WTC11 (cell line): ENCODE measurements around the gene BNC2. TPM values are rescaled to one million over a fixed set of nuclear protein-coding genes. Genes with fewer than 3 reads are reported as not detected.

Experiments
- ATAC-seq: fragments of 200-7000 bp; cut with Tn5 transposase; 2 replicates; pipeline ENCODE4 v1.10.0; 2021; ENCODE audit warnings: mild to moderate bottlenecking, moderate library complexity
- CTCF ChIA-PET: fragments of 300-600 bp; sonication (Branson Sonifier 250); formaldehyde crosslinking; loops from one replicate; lab custom pipeline; 2021; ENCODE audit warnings: antibody characterized with exemption; lab: Charles Lee
- POLR2A ChIA-PET: fragments of 350-600 bp; sonication (Branson Sonifier 250); formaldehyde crosslinking; loops from one replicate; lab custom pipeline; 2021; ENCODE audit warnings: antibody characterized with exemption; lab: Charles Lee
- DNase-seq: peaks from one replicate; pipeline ENCODE4 v3.0.0; 2021; ENCODE audit warnings: low spot score
- H3K27ac Mint-ChIP-seq: 2 replicates; pipeline ENCODE4 v1.8.0; 2021; ENCODE audit warnings: mixed read lengths
- H3K27me3 Mint-ChIP-seq: 2 replicates; pipeline ENCODE4 v1.8.0; 2021; ENCODE audit warnings: low read depth, mild to moderate bottlenecking, moderate library complexity, mixed read lengths
- H3K36me3 Mint-ChIP-seq: 2 replicates; pipeline ENCODE4 v1.8.0; 2021; ENCODE audit warnings: mixed read lengths
- H3K4me1 Mint-ChIP-seq: 2 replicates; pipeline ENCODE4 v1.8.0; 2022; ENCODE audit warnings: mixed read lengths
- H3K4me3 Mint-ChIP-seq: 2 replicates; pipeline ENCODE4 v1.8.0; 2021; ENCODE audit warnings: mild to moderate bottlenecking, moderate library complexity, mixed read lengths
- H3K9me3 Mint-ChIP-seq: 2 replicates; pipeline ENCODE4 v1.8.0; 2021; ENCODE audit warnings: mixed read lengths
- EMX1 ChIP-seq: fragments of 250-450 bp; sonication (Bioruptor Pico); IDR thresholded peaks from 2 replicates; pipeline ENCODE4 v1.8.0; 2021; ENCODE audit warnings: mild to moderate bottlenecking
- ERG ChIP-seq: fragments of 250-450 bp; sonication (Bioruptor Pico); IDR thresholded peaks from 2 replicates; pipeline ENCODE4 v1.8.0; 2021; ENCODE audit warnings: mild to moderate bottlenecking
- FOXP4 ChIP-seq: sonication (generic); formaldehyde crosslinking; IDR thresholded peaks from 2 replicates; pipeline ENCODE4 v1.8.0; 2022; ENCODE audit warnings: mild to moderate bottlenecking, missing genetic modification reagents
- GABPB1 ChIP-seq: sonication (generic); formaldehyde crosslinking; IDR thresholded peaks from 2 replicates; pipeline ENCODE4 v1.8.1; 2023; ENCODE audit warnings: mild to moderate bottlenecking, missing genetic modification reagents
- IRF2 ChIP-seq: sonication (generic); formaldehyde crosslinking; IDR thresholded peaks from 2 replicates; pipeline ENCODE4 v1.8.0; 2022; ENCODE audit warnings: low read depth, missing genetic modification reagents, borderline replicate concordance
- MXD4 ChIP-seq: fragments of 250-450 bp; sonication (Bioruptor Pico); IDR thresholded peaks from 2 replicates; pipeline ENCODE4 v1.8.0; 2021; ENCODE audit warnings: mild to moderate bottlenecking, moderate library complexity, borderline replicate concordance
- MYBL2 ChIP-seq: sonication (generic); formaldehyde crosslinking; IDR thresholded peaks from 2 replicates; pipeline ENCODE4 v1.8.1; 2023; ENCODE audit warnings: mild to moderate bottlenecking, moderate library complexity, missing genetic modification reagents
- RELA ChIP-seq: sonication (generic); formaldehyde crosslinking; IDR thresholded peaks from 2 replicates; pipeline ENCODE4 v1.8.1; 2022; ENCODE audit warnings: missing genetic modification reagents, mild to moderate bottlenecking, borderline replicate concordance
- SP1 ChIP-seq: sonication (generic); formaldehyde crosslinking; conservative IDR thresholded peaks from 2 replicates; pipeline ENCODE4 v1.8.1; 2022; ENCODE audit warnings: missing genetic modification reagents
- STAT6 ChIP-seq: sonication (generic); formaldehyde crosslinking; conservative IDR thresholded peaks from 2 replicates; pipeline ENCODE4 v1.8.1; 2023; ENCODE audit warnings: mild to moderate bottlenecking, low read depth, missing genetic modification reagents, moderate library complexity
- TEAD1 ChIP-seq: sonication (generic); formaldehyde crosslinking; IDR thresholded peaks from 2 replicates; pipeline ENCODE4 v1.8.0; 2022; ENCODE audit warnings: mild to moderate bottlenecking, missing genetic modification reagents
- TEAD4 ChIP-seq: sonication (generic); formaldehyde crosslinking; IDR thresholded peaks from 2 replicates; pipeline ENCODE4 v1.8.0; 2022; ENCODE audit warnings: mild to moderate bottlenecking, missing genetic modification reagents
- ZBTB21 ChIP-seq: sonication (generic); formaldehyde crosslinking; IDR thresholded peaks from 2 replicates; pipeline ENCODE4 v1.8.1; 2023; ENCODE audit warnings: mild to moderate bottlenecking, missing genetic modification reagents, borderline replicate concordance
- ZNF263 ChIP-seq: sonication (generic); formaldehyde crosslinking; IDR thresholded peaks from 2 replicates; pipeline ENCODE4 v1.8.1; 2022; ENCODE audit warnings: low read depth, mild to moderate bottlenecking, moderate library complexity, missing genetic modification reagents
- ZNF317 ChIP-seq: sonication (generic); formaldehyde crosslinking; IDR thresholded peaks from 2 replicates; pipeline ENCODE4 v1.8.1; 2023; ENCODE audit warnings: low read depth, mild to moderate bottlenecking, moderate library complexity, missing genetic modification reagents, borderline replicate concordance
- ZNF396 ChIP-seq: fragments of 250-450 bp; sonication (Bioruptor Pico); IDR thresholded peaks from 2 replicates; pipeline ENCODE4 v1.8.0; 2021; ENCODE audit warnings: mild to moderate bottlenecking, moderate library complexity, borderline replicate concordance
- total RNA-seq: library from RNA; stranded (reverse); gene quantifications from 3 replicates; pipeline ENCODE4 v1.2.3, GENCODE V29; 2021

The BNC2 gene
- total RNA-seq, 1 experiment from 2014 or later, result 33.3 TPM

- Mint-ChIP-seq H3K27ac (peak overlapping the region; percentile 96), H3K36me3 (no peaks in the 10 kb centered on the region), H3K9me3 (no peaks in the 10 kb centered on the region), H3K4me3 (peak overlapping the region; percentile 59), H3K27me3 (no peaks in the 10 kb centered on the region), H3K4me1 (peaks cover 70% of the 10 kb centered on the region)
- DNase-seq (peak; percentile 36), ATAC-seq (peak; percentile 35)
- TF ChIP-seq IRF2 (CRISPR knock-in tag), result no peak
- no peak for TF ChIP-seq ZBTB21 (CRISPR knock-in tag)
- TF ChIP-seq ZNF263 (CRISPR knock-in tag), result no peak
- no peak for TF ChIP-seq ZNF396 (CRISPR knock-in tag)
- TF ChIP-seq SP1 (CRISPR knock-in tag), result no peak
- ChIA-PET CTCF (no interaction called here), POLR2A (no interaction called here)
These were observed 355.3 kb downstream of the BNC2 start for GRCh38 chr9:16515207-16515606.

- Mint-ChIP-seq H3K4me3 (peak overlapping the region; percentile 24; the same call in 1 of the 2 replicates), H3K36me3 (no peaks in the 10 kb centered on the region), H3K27ac (peak overlapping the region; percentile 11; the same call in 1 of the 2 replicates), H3K4me1 (peaks cover 67% of the 10 kb centered on the region), H3K27me3 (no peaks in the 10 kb centered on the region), H3K9me3 (no peaks in the 10 kb centered on the region)
- CTCF ChIA-PET, result no interaction called here
- POLR2A ChIA-PET, result no interaction called here
- ATAC-seq, result peak; percentile 31
- TF ChIP-seq FOXP4 (CRISPR knock-in tag), result no peak; the same call in 1 of the 2 replicates
- TF ChIP-seq TEAD1 (CRISPR knock-in tag), result 0 out of 2 replicates have a peak, but pooled peaks have one; percentile 17
- DNase-seq, result no peak
These were observed 356.3 kb downstream of the BNC2 start for GRCh38 chr9:16514131-16514530.

GRCh38 chr9:16512281-16512680 is 358.2 kb downstream of the BNC2 start:
- H3K4me3 Mint-ChIP-seq, result no peak overlapping the region
- ChIA-PET POLR2A (no interaction called here), CTCF (no interaction called here)
- DNase-seq (no peak), ATAC-seq (no peak)
- no peak for TF ChIP-seq MYBL2 (CRISPR knock-in tag)
- no peak for TF ChIP-seq MXD4 (CRISPR knock-in tag)
- no peak for TF ChIP-seq STAT6 (CRISPR knock-in tag)
- no peak for TF ChIP-seq ZNF317 (CRISPR knock-in tag)
- TF ChIP-seq TEAD4 (CRISPR knock-in tag), result no peak
- no peak for TF ChIP-seq ERG (CRISPR knock-in tag)
- TF ChIP-seq RELA (CRISPR knock-in tag), result no peak
- TF ChIP-seq SP1 (CRISPR knock-in tag), result no peak
- no peak for TF ChIP-seq EMX1
- no peak for TF ChIP-seq GABPB1 (CRISPR knock-in tag)
- no peaks in the 10 kb centered on the region for H3K36me3 Mint-ChIP-seq
- no peaks in the 10 kb centered on the region for H3K27me3 Mint-ChIP-seq
- H3K27ac Mint-ChIP-seq, result no peak overlapping the region
- no peaks in the 10 kb centered on the region for H3K9me3 Mint-ChIP-seq
- H3K4me1 Mint-ChIP-seq, result peaks cover 55% of the 10 kb centered on the region
